CD14-positive monocyte (primary cell): ENCODE measurements around the gene SCN1B. TPM values are rescaled to one million over a fixed set of nuclear protein-coding genes. Genes with fewer than 3 reads are reported as not detected.
A peak's percentile ranks its signal among the peaks of the same experiment; 100 is the strongest.
"Not testable (repeated sequence)": the region's sequence is repeated elsewhere in the genome, so short reads cannot be mapped to it uniquely, and the experiment has no call there.

ENCODE experiments used
- DNase-seq, 3 donors: peaks; one replicate each; pipeline ENCODE4 v3.0.0-alpha.2; 2011 to 2022
- H2AFZ ChIP-seq: 2 replicates; pipeline ENCODE4 v1.6.0; 2012; ENCODE audit warnings: mild to moderate bottlenecking, low read depth, low read length, inconsistent platforms; ENCODE audit not compliant: insufficient read depth, poor library complexity, severe bottlenecking
- H3K27ac ChIP-seq, 2 donors: 1 replicate in 1 of 2; 2 replicates in 1 of 2; pipeline ENCODE4 v1.5.1; 2012 to 2013; ENCODE audit warnings: low read length in 2 of 2, control low read depth in 1 of 2, inconsistent platforms in 1 of 2, low read depth in 1 of 2, mild to moderate bottlenecking in 1 of 2
- H3K27me3 ChIP-seq, 2 donors: one replicate each; pipeline versions ENCODE4 v1.6.0 to v1.6.1; 2011 to 2013; ENCODE audit warnings: low read length in 2 of 2; ENCODE audit not compliant: control insufficient read depth in 2 of 2, insufficient read depth in 2 of 2
- H3K36me3 ChIP-seq, 2 donors: replicated peaks in 1 of 2; 1 replicate in 1 of 2; 2 replicates in 1 of 2; pipeline versions ENCODE4 v1.5.1 to v1.6.1; 2012 to 2013; ENCODE audit warnings: low read length in 2 of 2, control low read depth in 1 of 2, inconsistent platforms in 1 of 2, mild to moderate bottlenecking in 1 of 2; ENCODE audit not compliant: insufficient read depth in 2 of 2, control insufficient read depth in 1 of 2
- H3K4me1 ChIP-seq, 2 donors: 1 replicate in 1 of 2; 2 replicates in 1 of 2; pipeline versions ENCODE4 v1.5.1 to v1.6.1; 2012 to 2013; ENCODE audit warnings: low read length in 2 of 2, control low read depth in 1 of 2, inconsistent platforms in 1 of 2, mild to moderate bottlenecking in 1 of 2, moderate library complexity in 1 of 2; ENCODE audit not compliant: insufficient read depth in 2 of 2, control insufficient read depth in 1 of 2
- H3K4me2 ChIP-seq: replicated peaks from 2 replicates; pipeline ENCODE3; 2012; ENCODE audit warnings: low read length, moderate library complexity, mild to moderate bottlenecking; ENCODE audit not compliant: poor library complexity, severe bottlenecking; ENCODE audit errors: extremely low read depth
- H3K4me3 ChIP-seq, 3 experiments: fragments of 200-600 bp in 1 of 3; sonication (generic) in 1 of 3; replicated peaks in 1 of 3; 1 replicate in 2 of 3; 2 replicates in 1 of 3; pipeline ENCODE4 v1.5.1; 2011 to 2013; ENCODE audit warnings: low read length in 3 of 3, mild to moderate bottlenecking in 3 of 3, control low read depth in 2 of 3, low read depth in 2 of 3, inconsistent platforms in 1 of 3, moderate library complexity in 1 of 3
- H3K79me2 ChIP-seq: 2 replicates; pipeline ENCODE4 v1.6.0; 2012; ENCODE audit warnings: mild to moderate bottlenecking, control low read depth, inconsistent platforms, low read length, moderate library complexity; ENCODE audit not compliant: insufficient read depth
- H3K9ac ChIP-seq: 2 replicates; pipeline ENCODE4 v1.6.0; 2017; ENCODE audit warnings: low read length, mild to moderate bottlenecking; ENCODE audit not compliant: insufficient read depth, poor library complexity, severe bottlenecking
- H3K9me3 ChIP-seq, 2 donors: replicated peaks in 1 of 2; 1 replicate in 1 of 2; 2 replicates in 1 of 2; pipeline versions ENCODE4 v1.5.1 to v1.6.1; 2012 to 2013; ENCODE audit warnings: low read length in 2 of 2, control low read depth in 1 of 2; ENCODE audit not compliant: control insufficient read depth in 1 of 2, insufficient read depth in 1 of 2
- H4K20me1 ChIP-seq: 2 replicates; pipeline ENCODE4 v1.6.0; 2012; ENCODE audit warnings: mild to moderate bottlenecking, low read length, control low read depth, moderate library complexity; ENCODE audit not compliant: insufficient read depth
- H3K27ac Mint-ChIP-seq, 7 donors: one replicate each; pipeline ENCODE4 v1.8.0; 2020; ENCODE audit warnings: mild to moderate bottlenecking in 7 of 7, mixed read lengths in 7 of 7, moderate library complexity in 6 of 7, inconsistent platforms in 2 of 7
- H3K27me3 Mint-ChIP-seq, 3 donors: one replicate each; pipeline ENCODE4 v1.8.0; 2021 to 2022; ENCODE audit warnings: low read depth in 3 of 3, mild to moderate bottlenecking in 3 of 3, mixed read lengths in 3 of 3, moderate library complexity in 3 of 3, inconsistent platforms in 1 of 3
- H3K36me3 Mint-ChIP-seq, 2 donors: one replicate each; pipeline ENCODE4 v1.8.0; 2020; ENCODE audit warnings: mixed read lengths in 2 of 2, inconsistent platforms in 1 of 2, mild to moderate bottlenecking in 1 of 2
- H3K4me1 Mint-ChIP-seq: one replicate; pipeline ENCODE4 v1.8.0; 2020; ENCODE audit warnings: mild to moderate bottlenecking, mixed read lengths
- H3K4me3 Mint-ChIP-seq, 2 donors: one replicate each; pipeline ENCODE4 v1.8.0; 2020; ENCODE audit warnings: mild to moderate bottlenecking in 2 of 2, mixed read lengths in 2 of 2, moderate library complexity in 1 of 2
- H3K9me3 Mint-ChIP-seq, 7 donors: one replicate each; pipeline ENCODE4 v1.8.0; 2020 to 2022; ENCODE audit warnings: mixed read lengths in 7 of 7, mild to moderate bottlenecking in 6 of 7, moderate library complexity in 6 of 7, inconsistent platforms in 2 of 7
- WGBS: methylation state at CpG from one replicate; pipeline ENCODE4 v1.1.5; 2013; ENCODE audit warnings: missing lambda C conversion rate; ENCODE audit not compliant: insufficient coverage; 5-methylcytosine and 5-hydroxymethylcytosine counted together
- intact Hi-C, 2 donors: fragments of 100-400 bp; cut with micrococcal nuclease; formaldehyde crosslinking; loops; one replicate each; pipeline versions ENCODE4 v1.15.0 to v1.15.1; 2023
- polyA plus RNA-seq, 3 donors: library from polyadenylated mRNA; depleted of rRNA in 1 of 3; unstranded in 2 of 3; stranded (reverse) in 1 of 3; fragments of 300-500 nt in 2 of 3; fragments of >200 nt in 1 of 3; fragmentation: Illumina TruSeq in 2 of 3; gene quantifications; 1 replicate in 2 of 3; 2 replicates in 1 of 3; pipeline ENCODE4 v1.2.3, GENCODE V29; 2012 to 2021
- TF ChIP-seq, protein P1 (sequence below): fragments of 200-600 bp; IDR thresholded peaks from one replicate; pipeline ENCODE4 v1.8.0; 2022; ENCODE audit warnings: antibody characterized with exemption, mild to moderate bottlenecking

The SCN1B gene
- polyA plus RNA-seq, 3 donors = 0.08 to 0.68 TPM; not detected in 1

DNA sequence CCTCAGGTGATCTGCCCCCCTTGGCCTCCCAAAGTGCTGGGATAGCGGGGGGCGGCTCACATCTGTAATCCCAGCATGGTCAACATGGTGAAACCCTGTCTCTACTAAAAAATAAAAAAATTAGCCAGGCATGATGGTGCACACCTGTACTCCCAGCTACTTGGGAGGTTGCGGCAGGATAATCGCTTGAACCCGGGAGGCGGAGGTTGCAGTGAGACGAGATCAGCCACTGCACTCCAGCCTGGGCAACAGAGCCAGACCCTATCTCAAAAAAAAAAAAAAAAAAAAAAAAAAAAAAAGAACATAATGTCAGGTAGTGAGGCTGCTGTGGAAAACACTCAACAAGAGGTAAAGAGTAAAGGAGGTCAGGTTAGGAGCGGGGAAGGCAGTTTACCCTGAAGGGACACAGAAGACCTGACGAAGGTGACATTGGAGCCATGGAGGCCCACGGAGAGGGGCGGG lies 964 bp upstream of the SCN1B start:
- H4K20me1 ChIP-seq, DNase-seq, H3K79me2 ChIP-seq, H3K9me3 Mint-ChIP-seq, intact Hi-C loops, H3K9ac ChIP-seq, H3K9me3 ChIP-seq, H3K27ac ChIP-seq, H3K4me2 ChIP-seq, H2AFZ ChIP-seq, H3K4me3 ChIP-seq: not testable (repeated sequence)
- Mint-ChIP-seq H3K36me3 (peaks cover 45% of the 10 kb centered on the region in 2 donors), H3K4me1 (peaks cover 14% of the 10 kb centered on the region), H3K27me3 (peaks cover 32 to 48% (median 36%) of the 10 kb centered on the region in 3 donors), H3K27ac (peak overlapping the region in 1 of 7 donors; percentile 45), H3K4me3 (peak overlapping the region in 1 of 2 donors; percentile 72)
- 80% methylated on average over 6 of the region's 11 CpGs for WGBS
- Histone ChIP-seq H3K4me1 (peaks cover 6 to 15% of the 10 kb centered on the region in 2 donors), H3K27me3 (peaks cover 14 to 37% of the 10 kb centered on the region in 2 donors), H3K36me3 (peaks cover 40 to 42% of the 10 kb centered on the region in 2 donors)

- TF ChIP-seq, protein P1, sequence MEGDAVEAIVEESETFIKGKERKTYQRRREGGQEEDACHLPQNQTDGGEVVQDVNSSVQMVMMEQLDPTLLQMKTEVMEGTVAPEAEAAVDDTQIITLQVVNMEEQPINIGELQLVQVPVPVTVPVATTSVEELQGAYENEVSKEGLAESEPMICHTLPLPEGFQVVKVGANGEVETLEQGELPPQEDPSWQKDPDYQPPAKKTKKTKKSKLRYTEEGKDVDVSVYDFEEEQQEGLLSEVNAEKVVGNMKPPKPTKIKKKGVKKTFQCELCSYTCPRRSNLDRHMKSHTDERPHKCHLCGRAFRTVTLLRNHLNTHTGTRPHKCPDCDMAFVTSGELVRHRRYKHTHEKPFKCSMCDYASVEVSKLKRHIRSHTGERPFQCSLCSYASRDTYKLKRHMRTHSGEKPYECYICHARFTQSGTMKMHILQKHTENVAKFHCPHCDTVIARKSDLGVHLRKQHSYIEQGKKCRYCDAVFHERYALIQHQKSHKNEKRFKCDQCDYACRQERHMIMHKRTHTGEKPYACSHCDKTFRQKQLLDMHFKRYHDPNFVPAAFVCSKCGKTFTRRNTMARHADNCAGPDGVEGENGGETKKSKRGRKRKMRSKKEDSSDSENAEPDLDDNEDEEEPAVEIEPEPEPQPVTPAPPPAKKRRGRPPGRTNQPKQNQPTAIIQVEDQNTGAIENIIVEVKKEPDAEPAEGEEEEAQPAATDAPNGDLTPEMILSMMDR = no peak
- H3K4me2 ChIP-seq = peak overlapping the region; percentile 58
- no peak overlapping the region for H3K9ac ChIP-seq
- H2AFZ ChIP-seq = peak overlapping the region; percentile 22
- H3K4me3 Mint-ChIP-seq = peak overlapping the region in 1 of 2 donors; percentile 72
- no peaks in the 10 kb centered on the region for H3K79me2 ChIP-seq
- H3K27me3 ChIP-seq = peaks cover 14 to 37% of the 10 kb centered on the region in 2 donors
- H4K20me1 ChIP-seq = peaks cover 4% of the 10 kb centered on the region
- H3K27ac Mint-ChIP-seq = no peak overlapping the region
- peak overlapping the region in 1 of 3 experiments; percentile 56 for H3K4me3 ChIP-seq
- no peak for DNase-seq
- peaks cover 14% of the 10 kb centered on the region for H3K4me1 Mint-ChIP-seq
- peaks cover 0 to 6% (median 4%) of the 10 kb centered on the region in 7 donors for H3K9me3 Mint-ChIP-seq
- intact Hi-C loops = no loop called here
- no peaks in the 10 kb centered on the region for H3K9me3 ChIP-seq
- peaks cover 32 to 51% (median 39%) of the 10 kb centered on the region in 3 donors for H3K27me3 Mint-ChIP-seq
- H3K4me1 ChIP-seq = peaks cover 6 to 15% of the 10 kb centered on the region in 2 donors
- H3K36me3 ChIP-seq = peaks cover 35 to 37% of the 10 kb centered on the region in 2 donors
- no peak overlapping the region for H3K27ac ChIP-seq
- 21% methylated on average over 9 of the region's 11 CpGs for WGBS
- H3K36me3 Mint-ChIP-seq = peaks cover 40 to 41% of the 10 kb centered on the region in 2 donors
Observed at GRCh38 chr19:35029737-35030256, 473 bp upstream of the SCN1B start.
